Activated naive CD4-positive, alpha-beta T cell treated with anti-CD3 and anti-CD28 coated beads, Interleukin-2, amount 10 ng/mL, durations not matched to agents 7 days and 5 days (primary cell): ENCODE measurements around the gene NOXRED1.
"Not testable (repeated sequence)": the region's sequence is repeated elsewhere in the genome, so short reads cannot be mapped to it uniquely, and the experiment has no call there.

ENCODE experiments used
- CTCF ChIA-PET: fragments of 350-600 bp; sonication (Branson Sonifier 250); formaldehyde crosslinking; loops from one replicate; lab custom pipeline; 2021; ENCODE audit warnings: antibody characterized with exemption; lab: Charles Lee
- DNase-seq: peaks from one replicate; pipeline ENCODE4 v3.0.0-alpha.2; 2020
- H3K27ac Mint-ChIP-seq: one replicate; pipeline ENCODE4 v1.8.0; 2021; ENCODE audit warnings: mild to moderate bottlenecking, moderate library complexity, mixed read lengths
- H3K27me3 Mint-ChIP-seq: one replicate; pipeline ENCODE4 v1.8.0; 2021; ENCODE audit warnings: mild to moderate bottlenecking, mixed read lengths
- H3K36me3 Mint-ChIP-seq: one replicate; pipeline ENCODE4 v1.8.0; 2021; ENCODE audit warnings: mixed read lengths
- H3K4me1 Mint-ChIP-seq: one replicate; pipeline ENCODE4 v1.8.0; 2021; ENCODE audit warnings: mixed read lengths
- H3K4me3 Mint-ChIP-seq: one replicate; pipeline ENCODE4 v1.8.0; 2021; ENCODE audit warnings: mild to moderate bottlenecking, moderate library complexity, mixed read lengths
- H3K9me3 Mint-ChIP-seq: one replicate; pipeline ENCODE4 v1.8.0; 2021; ENCODE audit warnings: mixed read lengths

Gene NOXRED1

GRCh38 chr14:77438596-77438995, 15.3 kb upstream of the NOXRED1 start:
- Mint-ChIP-seq H3K4me1 (no peaks in the 10 kb centered on the region), H3K27me3 (no peaks in the 10 kb centered on the region), H3K9me3 (no peaks in the 10 kb centered on the region), H3K4me3 (no peak overlapping the region), H3K27ac (no peak overlapping the region), H3K36me3 (peaks cover 52% of the 10 kb centered on the region)
- DNase-seq = no peak
- CTCF ChIA-PET = no interaction called here

GRCh38 chr14:77436042-77436441, 12.7 kb upstream of the NOXRED1 start:
- peaks cover 34% of the 10 kb centered on the region for H3K36me3 Mint-ChIP-seq
- no peak overlapping the region for H3K27ac Mint-ChIP-seq
- no peaks in the 10 kb centered on the region for H3K4me1 Mint-ChIP-seq
- H3K4me3 Mint-ChIP-seq = no peak overlapping the region
- no peaks in the 10 kb centered on the region for H3K9me3 Mint-ChIP-seq
- CTCF ChIA-PET = no interaction called here
- H3K27me3 Mint-ChIP-seq = no peaks in the 10 kb centered on the region
- no peak for DNase-seq

- Mint-ChIP-seq H3K36me3 (peaks cover 60% of the 10 kb centered on the region), H3K27ac (no peak overlapping the region), H3K4me3 (no peak overlapping the region), H3K4me1 (no peaks in the 10 kb centered on the region), H3K27me3 (no peaks in the 10 kb centered on the region), H3K9me3 (no peaks in the 10 kb centered on the region)
- no peak for DNase-seq
- CTCF ChIA-PET = no interaction called here
These were observed 3.1 kb upstream of the NOXRED1 start for GRCh38 chr14:77426396-77426795.

- CTCF ChIA-PET = no interaction called here
- no peaks in the 10 kb centered on the region for H3K4me1 Mint-ChIP-seq
- no peak overlapping the region for H3K4me3 Mint-ChIP-seq
- DNase-seq = no peak
- no peak overlapping the region for H3K27ac Mint-ChIP-seq
- peaks cover 65% of the 10 kb centered on the region for H3K36me3 Mint-ChIP-seq
- peaks cover 2% of the 10 kb centered on the region for H3K9me3 Mint-ChIP-seq
- no peaks in the 10 kb centered on the region for H3K27me3 Mint-ChIP-seq
These were observed 1.5 kb upstream of the NOXRED1 start for GRCh38 chr14:77424862-77425261.

GRCh38 chr14:77421201-77421600, 2.1 kb downstream of the NOXRED1 start:
- CTCF ChIA-PET = no interaction called here

GRCh38 chr14:77416836-77417235, 6.5 kb downstream of the NOXRED1 start:
- DNase-seq = no peak
- Mint-ChIP-seq H3K4me1 (no peaks in the 10 kb centered on the region), H3K27ac (no peak overlapping the region), H3K9me3 (peaks cover 8% of the 10 kb centered on the region), H3K27me3 (no peaks in the 10 kb centered on the region), H3K4me3 (no peak overlapping the region), H3K36me3 (peaks cover 11% of the 10 kb centered on the region)
- CTCF ChIA-PET = no interaction called here

More at GRCh38 chr14:77421201-77421600, 2.1 kb downstream of the NOXRED1 start:
- Mint-ChIP-seq H3K4me3 (no peak overlapping the region), H3K27ac (no peak overlapping the region), H3K27me3 (no peaks in the 10 kb centered on the region), H3K36me3 (peaks cover 38% of the 10 kb centered on the region), H3K4me1 (no peaks in the 10 kb centered on the region), H3K9me3 (peaks cover 8% of the 10 kb centered on the region)
- no peak for DNase-seq

- H3K9me3 Mint-ChIP-seq, H3K27me3 Mint-ChIP-seq, H3K27ac Mint-ChIP-seq, DNase-seq, H3K4me3 Mint-ChIP-seq, H3K36me3 Mint-ChIP-seq, CTCF ChIA-PET, H3K4me1 Mint-ChIP-seq: not testable (repeated sequence)
These were observed 7.2 kb downstream of the NOXRED1 start for GRCh38 chr14:77416098-77416497.

- H3K4me1 Mint-ChIP-seq, H3K27me3 Mint-ChIP-seq, CTCF ChIA-PET, DNase-seq, H3K27ac Mint-ChIP-seq, H3K4me3 Mint-ChIP-seq, H3K9me3 Mint-ChIP-seq, H3K36me3 Mint-ChIP-seq: not testable (repeated sequence)
These were observed 7.8 kb downstream of the NOXRED1 start for GRCh38 chr14:77415403-77416030.

- H3K4me1 Mint-ChIP-seq = peaks cover 14% of the 10 kb centered on the region
- no peak overlapping the region for H3K27ac Mint-ChIP-seq
- no peak for DNase-seq
- no peak overlapping the region for H3K4me3 Mint-ChIP-seq
- CTCF ChIA-PET = interaction anchor here (1.5 kb wide), 1 partner anchor 93 kb away, joined by 3 read pairs; no protein-coding TSS in a partner anchor
- H3K27me3 Mint-ChIP-seq = no peaks in the 10 kb centered on the region
- H3K36me3 Mint-ChIP-seq = no peaks in the 10 kb centered on the region
- no peaks in the 10 kb centered on the region for H3K9me3 Mint-ChIP-seq
These were observed 14.2 kb downstream of the NOXRED1 start for GRCh38 chr14:77409131-77409533.

GRCh38 chr14:77407158-77407557, 16.2 kb downstream of the NOXRED1 start:
- H3K4me1 Mint-ChIP-seq = peaks cover 14% of the 10 kb centered on the region
- H3K4me3 Mint-ChIP-seq = no peak overlapping the region
- no peak overlapping the region for H3K27ac Mint-ChIP-seq
- no peak for DNase-seq
- no peaks in the 10 kb centered on the region for H3K36me3 Mint-ChIP-seq
- H3K9me3 Mint-ChIP-seq = no peaks in the 10 kb centered on the region
- CTCF ChIA-PET = no interaction called here
- H3K27me3 Mint-ChIP-seq = no peaks in the 10 kb centered on the region

GRCh38 chr14:77406718-77407117, 16.6 kb downstream of the NOXRED1 start:
- Mint-ChIP-seq H3K9me3 (no peaks in the 10 kb centered on the region), H3K27ac (no peak overlapping the region), H3K4me1 (peaks cover 14% of the 10 kb centered on the region), H3K4me3 (no peak overlapping the region), H3K36me3 (no peaks in the 10 kb centered on the region), H3K27me3 (no peaks in the 10 kb centered on the region)
- no peak for DNase-seq
- CTCF ChIA-PET = no interaction called here

- Mint-ChIP-seq H3K36me3 (no peaks in the 10 kb centered on the region), H3K9me3 (no peaks in the 10 kb centered on the region), H3K4me3 (no peak overlapping the region), H3K27ac (no peak overlapping the region), H3K27me3 (no peaks in the 10 kb centered on the region), H3K4me1 (peaks cover 14% of the 10 kb centered on the region)
- CTCF ChIA-PET = interaction anchor here (0.6 kb wide), 1 partner anchor 8 kb away, joined by 5 read pairs; no protein-coding TSS in a partner anchor
- DNase-seq = no peak
These were observed 17.2 kb downstream of the NOXRED1 start for GRCh38 chr14:77406086-77406485.

- DNase-seq = no peak
- Mint-ChIP-seq H3K9me3 (no peaks in the 10 kb centered on the region), H3K27ac (no peak overlapping the region), H3K36me3 (no peaks in the 10 kb centered on the region), H3K4me3 (no peak overlapping the region), H3K4me1 (peaks cover 14% of the 10 kb centered on the region), H3K27me3 (no peaks in the 10 kb centered on the region)
- CTCF ChIA-PET = no interaction called here
These were observed 19.6 kb downstream of the NOXRED1 start for GRCh38 chr14:77403768-77404167.

- no peak for DNase-seq
- CTCF ChIA-PET = no interaction called here
- Mint-ChIP-seq H3K27me3 (no peaks in the 10 kb centered on the region), H3K27ac (no peak overlapping the region), H3K4me1 (no peaks in the 10 kb centered on the region), H3K4me3 (no peak overlapping the region), H3K9me3 (peaks cover 2% of the 10 kb centered on the region), H3K36me3 (no peaks in the 10 kb centered on the region)
These were observed 23.1 kb downstream of the NOXRED1 start for GRCh38 chr14:77400216-77400615.

GRCh38 chr14:77390188-77390587, 33.1 kb downstream of the NOXRED1 start:
- Mint-ChIP-seq H3K4me1 (no peaks in the 10 kb centered on the region), H3K27ac (no peak overlapping the region), H3K27me3 (no peaks in the 10 kb centered on the region), H3K4me3 (no peak overlapping the region), H3K9me3 (no peaks in the 10 kb centered on the region), H3K36me3 (no peaks in the 10 kb centered on the region)
- CTCF ChIA-PET = interaction anchor here (1.1 kb wide), 1 partner anchor 74 kb away, joined by 3 read pairs; no protein-coding TSS in a partner anchor
- no peak for DNase-seq
